GM21447 (cell line): ENCODE measurements around the gene CUL4A.
"Not testable (repeated sequence)": the region's sequence is repeated elsewhere in the genome, so short reads cannot be mapped to it uniquely, and the experiment has no call there.

Experiments
- ATAC-seq: cut with Tn5 transposase; IDR thresholded peaks from one replicate; pipeline ENCODE4 v1.9.1; 2021; ENCODE audit not compliant: unreplicated experiment

The CUL4A gene

DNA sequence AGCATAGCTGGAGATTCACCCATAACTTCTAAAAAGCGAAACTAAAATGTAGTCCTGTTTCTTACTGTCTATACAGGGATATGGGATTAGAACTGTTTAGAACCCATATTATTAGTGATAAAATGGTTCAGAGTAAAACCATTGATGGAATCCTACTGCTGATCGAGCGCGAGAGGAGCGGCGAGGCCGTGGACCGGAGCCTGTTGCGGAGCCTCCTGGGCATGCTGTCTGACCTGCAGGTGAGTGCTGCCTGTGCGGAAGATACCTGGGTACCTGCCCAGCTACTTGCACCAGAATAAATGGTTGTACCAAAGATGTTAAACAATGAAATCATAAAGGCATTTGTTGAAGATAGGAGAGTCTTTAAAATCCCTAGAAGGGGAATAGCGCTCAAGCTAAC lies 23.7 kb downstream of the CUL4A start:
- ATAC-seq, result no peak

DNA sequence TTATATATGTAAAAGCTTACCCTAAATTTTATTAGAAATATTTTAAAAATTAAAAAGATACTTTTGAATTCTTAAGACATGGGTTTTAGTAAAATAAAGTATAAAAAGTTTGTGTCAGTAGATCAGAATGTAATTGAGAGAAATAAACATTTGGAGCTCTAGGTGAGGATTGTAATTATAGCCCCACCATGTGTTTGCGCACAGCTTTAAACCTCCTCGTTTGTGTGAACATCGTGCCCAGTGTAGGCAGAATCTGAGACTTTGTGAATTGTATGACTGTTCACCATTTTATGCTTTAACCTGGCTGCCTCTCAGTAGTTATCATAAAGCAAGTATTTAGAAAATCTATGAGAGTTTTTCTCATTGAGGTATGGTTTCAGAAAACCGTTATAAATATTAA lies 29.1 kb downstream of the CUL4A start:
- no peak for ATAC-seq

DNA sequence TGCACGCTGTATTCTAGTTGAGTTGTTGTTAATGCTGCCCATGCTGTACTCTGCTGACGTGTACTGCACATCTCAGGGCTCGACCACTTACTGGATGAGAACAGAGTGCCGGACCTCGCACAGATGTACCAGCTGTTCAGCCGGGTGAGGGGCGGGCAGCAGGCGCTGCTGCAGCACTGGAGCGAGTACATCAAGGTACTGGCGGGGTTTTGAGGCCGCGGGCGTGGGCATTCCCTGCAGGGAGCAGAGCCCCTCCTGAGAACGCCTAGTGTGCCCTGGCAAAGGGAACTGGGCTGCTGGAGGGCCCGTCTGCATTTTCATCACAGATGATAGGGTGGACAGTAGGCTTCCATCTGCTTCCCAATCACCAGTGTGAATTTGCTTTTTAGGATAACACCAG lies 29.9 kb downstream of the CUL4A start:
- ATAC-seq, result no peak

DNA sequence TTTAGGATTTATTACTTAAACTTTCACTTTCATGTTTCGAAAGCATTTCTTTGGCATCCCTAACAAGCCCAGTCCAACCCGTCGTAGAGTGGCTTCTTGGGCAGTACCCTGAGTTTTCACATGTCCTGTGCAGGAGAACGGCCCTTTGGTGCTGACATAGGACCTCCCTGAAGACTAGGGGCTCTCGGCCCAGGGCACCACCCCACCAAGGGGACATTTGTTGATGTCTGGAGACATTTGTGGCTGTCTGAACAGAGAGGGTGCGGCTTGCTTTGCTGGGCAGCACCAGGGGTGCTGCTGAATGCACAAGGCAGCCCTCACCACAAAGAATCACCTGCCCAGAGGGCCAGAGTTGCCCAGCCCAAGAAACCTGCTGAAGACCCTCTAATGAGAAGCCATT lies 30.6 kb downstream of the CUL4A start:
- ATAC-seq, result no peak

DNA sequence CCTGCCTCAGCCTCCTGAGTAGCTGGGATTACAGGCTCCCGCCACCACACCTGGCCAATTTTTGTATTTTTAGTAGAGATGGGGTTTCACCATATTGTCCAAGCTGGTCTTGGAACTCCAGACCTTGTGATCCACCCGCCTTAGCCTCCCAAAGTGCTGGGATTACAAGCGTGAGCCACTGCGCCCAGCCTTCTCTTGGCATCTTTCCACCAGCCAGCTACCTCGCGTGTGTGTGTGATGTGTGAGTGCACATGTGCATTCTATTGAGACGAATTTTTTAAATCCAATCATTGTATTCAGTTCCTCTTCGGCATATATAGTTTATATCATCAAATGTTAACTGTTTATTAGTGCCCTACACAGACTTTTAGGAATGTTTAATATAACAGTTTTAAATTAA lies 32.2 kb downstream of the CUL4A start:
- not testable (repeated sequence) for ATAC-seq

DNA sequence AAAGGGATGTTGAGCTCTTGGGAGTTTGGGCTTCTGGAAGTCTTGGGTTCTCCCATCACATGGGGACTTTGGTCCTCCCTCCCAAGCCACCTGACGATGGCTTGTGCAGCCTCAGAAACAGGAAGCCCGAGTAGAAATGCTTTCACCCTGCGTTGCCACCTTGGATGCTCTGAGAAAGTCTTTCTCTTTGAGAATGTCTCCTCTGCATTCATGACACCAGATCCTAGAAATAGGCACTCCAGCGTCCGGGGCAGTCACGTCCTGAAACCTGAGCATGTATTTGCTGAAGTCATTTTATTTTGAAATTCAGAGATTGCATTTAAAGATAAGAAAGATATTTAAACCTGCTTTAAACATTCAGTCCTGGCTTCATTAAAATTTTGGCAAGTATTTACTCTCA lies 34.4 kb downstream of the CUL4A start:
- no peak for ATAC-seq

DNA sequence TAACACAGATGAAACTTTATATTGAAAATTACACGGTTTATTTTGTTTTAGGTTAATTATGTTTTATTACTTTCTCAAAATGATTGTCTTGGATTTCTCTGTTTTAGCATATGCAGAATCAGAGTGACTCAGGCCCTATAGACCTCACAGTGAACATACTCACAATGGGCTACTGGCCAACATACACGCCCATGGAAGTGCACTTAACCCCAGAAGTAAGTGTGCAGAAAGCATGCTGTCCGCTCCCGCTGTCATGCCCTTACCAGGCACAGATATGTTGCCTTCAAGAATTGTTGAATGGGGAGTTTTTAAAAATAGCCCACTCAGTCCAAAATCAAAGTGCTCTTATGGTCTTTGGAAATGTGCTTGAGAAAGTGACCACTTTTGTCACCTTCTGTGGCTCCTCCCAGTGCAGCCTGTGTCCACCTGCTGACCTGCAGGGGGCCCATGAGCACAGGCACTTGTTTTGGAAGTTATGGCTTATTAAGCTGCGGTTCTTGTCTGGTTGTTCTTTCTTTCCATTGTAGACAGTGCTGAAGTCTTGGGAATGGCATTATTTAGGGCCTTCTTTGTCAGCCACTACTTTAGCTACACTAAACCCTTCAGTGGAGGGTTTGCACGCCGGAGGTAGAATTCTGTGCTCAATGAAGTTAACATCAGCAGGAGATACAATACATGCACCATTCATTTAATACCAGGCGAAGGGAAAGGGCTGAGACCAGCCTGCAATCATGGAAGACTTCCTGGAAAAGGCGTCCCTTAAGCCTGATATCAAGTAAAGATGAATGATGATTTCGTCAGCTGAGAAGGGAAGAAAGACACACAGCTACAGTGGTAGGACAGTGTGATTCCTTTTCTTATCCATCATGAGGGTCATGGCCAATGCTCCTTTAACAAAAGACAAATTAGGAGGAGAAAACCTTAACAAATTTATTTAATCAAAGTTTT lies 36.7 kb downstream of the CUL4A start:
- no peak for ATAC-seq

DNA sequence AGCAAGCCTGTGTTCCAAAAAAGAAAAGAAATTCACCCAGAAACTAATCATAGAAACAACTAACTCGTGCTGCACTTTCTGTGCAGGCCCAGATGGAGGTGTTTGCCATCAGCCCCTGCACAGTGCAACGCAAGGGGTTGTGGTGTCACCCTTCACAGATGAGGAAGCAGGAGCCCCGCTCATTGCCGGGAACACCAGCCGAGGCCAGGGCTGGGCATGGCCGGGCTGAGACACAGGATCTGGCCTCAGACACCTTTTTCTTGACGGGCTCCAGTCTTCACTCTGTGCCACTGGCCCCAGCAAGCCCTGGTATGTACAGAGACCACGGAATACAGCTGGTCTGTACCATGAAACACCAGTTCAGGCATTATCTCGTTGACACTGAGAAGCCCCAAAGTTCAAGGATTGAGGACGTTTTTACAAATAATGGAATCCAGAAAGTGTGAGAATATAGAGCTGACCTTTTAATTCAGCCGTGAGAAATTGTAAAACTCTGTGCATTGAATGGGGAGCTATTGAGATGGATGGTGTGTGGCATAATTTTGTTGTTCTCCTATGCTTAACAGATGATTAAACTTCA lies 43.2 kb downstream of the CUL4A start:
- ATAC-seq, result no peak

DNA sequence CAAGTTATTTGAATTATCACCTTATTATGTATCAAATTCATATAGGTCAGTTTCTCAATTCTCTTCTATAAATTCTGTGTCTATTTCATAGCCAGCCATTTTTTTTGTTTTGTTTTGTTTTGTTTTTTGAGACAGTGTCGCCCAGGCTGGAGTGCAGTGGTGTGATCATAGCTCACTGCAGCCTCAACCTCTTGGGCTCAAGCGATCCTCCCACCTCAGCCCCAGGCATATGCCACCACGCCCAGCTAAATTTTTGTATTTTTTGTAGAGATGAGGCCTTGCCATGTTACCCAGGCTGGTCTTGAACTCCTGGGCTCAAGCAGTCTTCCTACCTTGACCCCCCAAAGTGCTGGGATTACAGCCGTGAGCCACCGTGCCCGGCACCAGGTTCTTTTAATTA lies 48.5 kb downstream of the CUL4A start:
- ATAC-seq, result not testable (repeated sequence)

DNA sequence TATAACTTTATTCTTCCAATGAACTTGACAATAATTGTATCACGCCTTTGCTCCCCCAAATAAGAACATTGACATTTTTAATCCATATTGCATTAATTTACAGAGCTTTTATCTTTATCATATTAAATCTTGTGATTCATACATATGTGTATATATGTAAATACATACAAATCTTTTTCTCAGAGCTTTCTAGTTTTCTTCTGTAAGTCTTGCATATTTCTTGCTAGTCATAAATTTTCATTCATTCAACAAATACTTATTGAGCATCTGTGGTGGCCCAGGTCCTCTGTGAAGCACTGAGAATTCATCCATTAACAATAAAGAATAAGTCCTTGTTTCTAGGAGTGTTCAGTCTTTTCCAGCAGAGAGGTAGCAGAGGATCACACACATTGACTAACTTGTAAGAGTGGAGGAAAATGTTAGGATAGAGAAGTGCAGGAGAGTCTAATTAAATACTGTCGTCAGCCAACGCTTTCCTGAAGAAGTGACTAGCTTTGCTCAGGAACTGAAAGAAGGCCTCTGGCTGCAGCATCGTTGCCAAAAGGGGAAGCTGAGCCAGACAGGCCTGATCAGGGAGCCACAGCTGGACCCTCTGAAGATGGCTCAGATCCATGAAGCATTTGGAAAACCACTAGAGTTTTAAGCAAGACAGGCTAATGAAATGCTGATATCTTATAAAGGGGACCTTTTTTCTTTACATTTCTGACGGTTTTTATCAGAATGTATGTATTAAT lies 49.1 kb downstream of the CUL4A start:
- ATAC-seq, result no peak

DNA sequence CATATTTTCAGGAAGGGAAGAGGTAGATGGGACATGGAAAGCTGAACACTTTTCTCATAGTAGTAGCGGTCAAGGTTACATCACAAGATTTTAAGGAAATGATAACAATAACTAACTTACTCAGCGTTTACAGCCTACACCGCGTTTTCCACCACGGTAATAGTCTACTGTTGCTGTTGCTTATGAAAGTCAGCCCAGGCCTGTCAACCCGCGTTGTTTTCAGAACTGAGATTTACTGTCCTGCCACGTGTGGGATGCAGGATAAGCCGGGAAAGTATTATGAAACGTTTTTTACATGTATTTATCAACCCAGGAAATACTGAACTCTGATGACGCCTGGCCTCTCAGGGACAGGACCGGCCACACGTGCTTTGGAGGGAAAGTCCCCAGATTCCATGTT lies 51.6 kb downstream of the CUL4A start:
- ATAC-seq, result no peak

DNA sequence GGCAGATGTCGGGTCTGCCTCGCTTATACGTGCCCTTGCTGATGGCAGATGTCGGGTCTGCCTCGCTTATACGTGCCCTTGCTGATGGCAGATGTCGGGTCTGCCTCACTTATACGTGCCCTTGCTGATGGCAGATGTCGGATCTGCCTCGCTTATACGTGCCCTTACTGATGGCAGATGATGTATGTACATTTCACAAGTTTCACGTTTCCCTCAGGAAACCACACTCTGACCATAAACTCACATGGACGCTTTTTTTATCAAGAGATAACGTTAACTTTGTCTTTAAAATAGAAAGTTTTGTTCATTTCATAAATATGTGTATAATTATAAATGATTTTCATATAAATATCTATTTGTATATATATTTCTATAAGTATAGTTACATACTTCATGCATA lies 53.6 kb downstream of the CUL4A start:
- ATAC-seq, result not testable (repeated sequence)

DNA sequence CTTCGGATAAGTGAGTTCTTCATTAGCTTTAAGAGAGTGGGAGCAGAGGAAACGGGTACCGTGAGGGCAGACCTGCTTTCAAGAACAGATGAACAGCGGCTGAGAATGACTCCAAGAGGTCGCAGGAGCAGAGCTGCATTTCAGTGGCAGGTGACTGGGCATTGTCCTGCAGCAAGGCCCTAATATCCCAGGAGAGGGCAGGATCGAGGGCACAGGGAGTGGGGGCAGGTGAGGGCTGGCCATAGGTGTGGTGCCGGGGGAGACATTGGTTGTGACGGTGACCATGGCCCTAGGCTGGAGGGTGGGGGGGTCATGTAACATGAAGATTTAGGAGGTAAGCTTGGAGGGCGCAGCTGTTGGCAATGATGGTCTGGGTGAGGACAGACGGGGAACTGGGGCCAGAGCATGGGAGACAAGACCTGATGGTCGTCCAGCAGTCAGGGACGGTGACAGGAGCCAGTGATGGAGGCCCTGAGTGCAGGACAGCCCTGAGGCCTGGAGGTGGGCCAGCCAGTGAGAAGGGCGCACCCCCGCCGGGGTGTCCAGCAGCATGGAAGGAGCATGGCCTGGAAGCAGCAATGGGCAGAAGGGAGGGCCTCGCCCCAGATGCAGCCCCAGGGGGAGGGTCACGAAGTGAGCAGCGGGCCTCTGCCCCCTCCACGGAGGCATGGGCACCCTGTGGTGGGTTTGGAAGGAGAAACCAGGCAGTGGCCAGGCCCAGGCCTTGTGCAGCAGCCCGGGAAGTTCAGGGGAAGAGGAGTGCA lies 58.4 kb downstream of the CUL4A start:
- ATAC-seq, result no peak

DNA sequence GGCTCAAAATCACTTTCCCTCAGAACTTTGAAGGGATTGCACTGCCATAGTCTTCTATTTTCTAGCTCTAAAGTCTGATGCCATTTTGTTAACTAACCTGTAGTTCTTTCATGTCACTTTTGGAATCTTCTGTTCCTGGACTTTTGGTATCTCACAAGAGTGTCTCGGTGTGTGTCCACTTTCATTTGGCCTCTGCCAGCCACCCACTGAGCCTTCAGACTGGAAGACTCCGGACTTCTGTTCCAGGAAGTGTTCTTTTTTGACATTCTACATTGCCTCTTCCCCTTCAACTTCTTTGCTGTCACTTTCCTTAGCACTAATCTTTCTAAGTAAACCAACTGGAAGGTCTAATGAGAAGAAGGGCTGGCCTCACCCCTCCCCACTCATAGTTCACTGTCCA lies 62.6 kb downstream of the CUL4A start:
- no peak for ATAC-seq

DNA sequence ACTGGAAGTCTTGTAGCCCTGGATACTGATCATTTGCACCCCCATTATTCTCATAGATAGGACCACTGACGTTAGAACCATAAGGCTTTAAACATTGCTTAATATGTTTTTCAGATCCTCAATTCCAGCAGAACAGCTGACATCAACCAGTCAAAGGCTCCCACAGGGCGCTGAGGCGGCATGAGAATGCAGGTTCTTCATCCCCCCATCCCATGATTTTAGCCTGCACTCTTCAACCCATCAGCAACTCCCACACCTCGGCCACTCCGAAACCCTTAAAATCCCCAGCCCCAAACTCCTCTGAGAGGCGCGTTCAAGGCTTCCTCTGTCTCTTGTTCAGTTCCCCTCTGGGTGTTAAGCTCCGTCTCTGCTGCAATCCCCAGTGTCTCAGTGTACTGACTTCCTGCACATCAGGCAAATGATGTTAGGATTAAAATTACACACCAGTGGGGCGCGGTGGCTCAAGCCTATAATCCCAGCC lies 63.3 kb downstream of the CUL4A start:
- ATAC-seq, result no peak

DNA sequence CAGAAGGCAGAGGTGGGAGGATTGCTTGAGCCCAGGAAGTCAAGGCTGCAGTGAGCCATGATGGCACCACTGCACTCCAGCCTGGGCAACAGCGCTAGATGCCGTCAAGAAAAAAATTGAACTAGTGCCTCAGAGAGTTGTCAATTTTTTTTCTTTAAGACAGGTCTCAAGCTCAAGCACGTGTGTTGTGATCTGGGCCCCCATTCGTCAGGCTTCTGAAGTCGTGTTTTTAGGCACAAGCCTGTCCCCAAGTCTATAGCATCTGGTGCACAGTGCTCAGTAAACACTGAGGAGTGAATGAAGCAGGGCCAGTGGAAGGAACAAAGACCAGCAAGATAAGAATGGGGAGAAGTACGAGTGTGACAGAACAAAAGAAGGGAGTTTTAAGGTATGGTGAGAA lies 63.9 kb downstream of the CUL4A start:
- no peak for ATAC-seq

DNA sequence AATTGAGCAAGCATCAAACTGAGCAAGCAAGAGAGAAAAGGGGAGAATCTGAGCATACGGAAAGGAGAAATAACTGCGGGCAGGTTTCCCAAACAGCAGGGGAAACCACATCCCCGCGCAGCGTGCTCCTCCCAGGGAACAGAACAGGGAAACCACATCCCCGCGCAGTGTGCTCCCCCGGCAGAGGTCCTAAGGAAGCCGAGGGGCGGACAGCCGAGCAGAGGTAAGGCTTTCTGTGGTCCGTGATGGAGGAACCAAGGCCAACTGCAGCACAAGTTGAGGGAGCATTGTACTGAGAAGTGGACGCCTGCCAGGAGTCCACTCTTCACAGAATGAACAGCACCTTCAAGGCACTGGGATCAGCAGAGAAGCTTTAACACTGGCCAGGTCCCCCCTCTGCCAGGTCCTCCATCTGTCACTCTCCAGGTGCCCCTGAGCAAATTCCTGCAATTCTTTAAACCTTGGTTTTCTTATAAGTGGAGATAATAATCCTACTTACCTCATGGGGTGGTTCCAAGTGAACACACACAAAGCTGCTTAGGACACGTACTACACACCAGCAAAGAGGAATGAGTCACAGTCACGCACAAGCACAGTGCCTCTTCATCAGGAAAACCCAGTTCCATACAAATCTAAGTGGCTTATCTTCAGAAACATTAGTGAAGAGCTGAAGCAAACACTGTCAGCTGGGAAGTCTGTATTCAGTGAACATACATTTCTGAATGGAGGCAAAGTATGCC lies 64.6 kb downstream of the CUL4A start:
- ATAC-seq, result no peak

DNA sequence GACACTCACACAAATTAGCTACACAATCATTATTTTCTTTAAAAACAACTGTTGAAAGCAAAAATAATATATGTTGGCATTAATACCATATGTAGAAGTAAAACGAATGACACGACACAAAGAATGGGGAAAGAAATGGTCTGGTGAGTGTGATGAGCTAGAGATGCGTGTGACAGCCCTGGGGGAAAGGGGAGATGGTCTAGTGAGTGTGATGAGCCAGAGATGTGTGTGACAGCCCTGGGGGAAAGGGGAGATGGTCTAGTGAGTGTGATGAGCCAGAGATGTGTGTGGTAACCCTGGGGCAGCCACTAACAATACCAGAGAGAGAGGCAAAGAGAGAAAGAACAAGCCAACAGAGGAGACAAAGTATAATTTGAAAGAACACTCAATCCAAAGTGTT lies 65.3 kb downstream of the CUL4A start:
- no peak for ATAC-seq

DNA sequence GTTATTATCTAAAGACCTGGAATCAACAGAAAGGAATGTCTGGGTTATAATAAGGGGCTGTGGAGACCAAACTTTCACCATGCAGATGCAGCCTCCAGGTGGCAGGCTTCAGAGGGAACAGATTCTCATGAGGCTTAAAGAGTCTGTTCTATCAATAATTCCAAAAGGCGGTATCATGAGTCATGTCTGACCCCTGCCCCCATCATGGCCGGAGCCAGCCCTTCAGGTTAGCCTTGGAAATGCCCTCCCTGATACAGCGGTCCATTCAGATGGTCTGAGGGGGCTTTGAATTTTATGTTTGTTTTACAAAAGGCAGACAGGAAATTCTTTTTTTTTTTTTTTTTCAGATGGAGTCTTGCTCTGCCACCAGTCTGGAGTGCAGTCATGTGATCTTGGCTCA lies 66.0 kb downstream of the CUL4A start:
- ATAC-seq, result peak; percentile 50

DNA sequence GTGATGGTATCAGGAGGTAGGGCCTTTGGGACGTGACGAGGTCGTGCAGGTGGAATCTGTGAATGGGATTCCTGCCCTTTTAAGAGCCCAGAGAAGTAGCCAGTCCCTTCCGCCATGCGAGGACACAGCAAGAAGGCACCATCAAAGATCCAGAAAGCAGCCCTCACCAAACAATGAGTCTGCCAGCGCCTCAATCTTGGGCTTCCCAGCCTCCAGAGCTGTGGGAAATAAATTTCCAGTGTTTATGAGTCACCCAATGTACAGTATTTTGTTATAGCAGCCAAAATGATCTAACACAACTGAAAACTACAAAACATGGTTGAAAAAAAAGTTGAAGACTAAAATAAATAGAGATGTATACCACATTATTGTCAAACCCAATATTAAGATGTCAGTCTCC lies 70.7 kb downstream of the CUL4A start:
- ATAC-seq, result no peak
